NCI-H1048 (cell line): ENCODE data around the gene UQCR10.
"Not testable (repeated sequence)": the region's sequence is repeated elsewhere in the genome, so short reads cannot be mapped to it uniquely, and the experiment has no call there.

Experiments used
- DNase-seq: peaks from one replicate; lab custom pipeline; 2025; lab: John Stamatoyannopoulos, UW

Gene UQCR10

DNA sequence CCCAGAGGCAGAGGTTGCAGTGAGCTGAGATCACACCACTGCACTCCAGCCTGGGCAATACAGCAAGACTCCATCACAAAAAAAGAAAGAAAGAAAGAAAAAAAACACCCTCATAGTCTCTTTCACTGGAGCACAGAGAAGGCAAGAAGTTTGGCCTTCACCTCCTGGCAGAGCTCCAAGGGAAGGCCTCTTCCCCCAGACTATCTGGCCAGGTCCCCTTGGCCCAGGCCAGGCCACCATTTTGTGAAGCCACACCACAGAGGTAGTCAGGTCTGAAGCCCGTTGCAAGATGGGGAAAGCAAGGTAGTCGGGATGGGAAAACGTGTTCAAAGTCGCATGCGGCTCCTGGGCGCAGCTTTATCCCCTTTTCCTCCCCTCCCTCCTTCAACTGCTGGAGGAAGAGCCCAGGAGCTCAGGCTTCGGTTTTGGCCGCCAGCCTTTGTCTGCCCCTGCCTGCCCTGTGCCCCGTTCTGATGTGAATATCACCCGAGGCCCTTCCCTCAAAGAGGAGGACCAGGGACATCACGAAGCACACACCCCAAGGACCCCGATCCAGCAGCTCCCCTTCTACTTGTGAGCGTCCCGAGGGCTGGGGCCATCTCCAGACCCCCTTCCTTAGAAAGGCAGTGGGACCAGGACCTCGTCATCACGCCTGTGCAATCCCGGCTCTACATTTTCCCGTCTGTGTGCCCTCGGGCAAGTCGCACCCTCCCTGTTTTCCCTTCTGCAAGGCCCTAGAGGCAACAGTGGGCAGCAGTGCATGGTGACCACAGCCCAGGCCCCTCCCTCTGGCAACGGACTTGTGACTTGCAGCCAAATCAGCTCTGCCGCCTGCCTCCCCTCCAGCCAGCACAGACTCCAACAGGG lies 29.7 kb upstream of the UQCR10 start:
- no peak for DNase-seq

DNA sequence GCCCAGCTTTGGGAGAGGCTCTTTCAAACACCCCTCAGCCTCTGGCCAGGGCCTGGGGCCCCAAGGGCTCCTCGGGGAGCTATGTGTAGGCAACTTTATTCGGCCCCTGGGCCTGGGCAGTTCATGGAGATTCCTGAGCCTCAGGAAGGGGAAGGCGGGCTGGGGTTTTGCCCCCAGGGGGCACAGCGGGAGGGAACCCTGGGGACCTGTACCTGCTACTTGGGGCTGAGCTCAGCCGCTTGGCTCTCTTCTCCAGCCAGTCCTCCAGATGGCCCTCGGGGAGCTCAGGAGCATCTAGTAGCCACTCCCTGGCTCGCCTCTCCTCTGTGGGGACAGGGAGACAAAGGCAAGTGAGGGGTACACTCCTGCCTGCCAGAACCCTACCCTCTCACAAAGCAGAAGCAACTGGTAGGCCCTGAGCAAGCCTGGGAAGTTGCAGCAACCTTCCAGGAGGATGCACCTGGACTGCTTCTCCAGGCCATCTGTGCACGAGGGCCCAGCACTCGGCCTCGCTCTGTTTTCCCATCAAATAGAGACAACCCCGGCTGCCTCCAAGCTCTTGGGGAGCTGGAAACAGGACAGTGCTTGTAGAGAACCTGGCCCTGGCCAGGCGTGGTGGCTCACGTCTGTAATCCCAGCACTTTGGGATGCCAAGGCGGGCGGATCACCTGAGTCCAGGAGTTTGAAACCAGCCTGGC lies 28.9 kb upstream of the UQCR10 start:
- DNase-seq = no peak

DNA sequence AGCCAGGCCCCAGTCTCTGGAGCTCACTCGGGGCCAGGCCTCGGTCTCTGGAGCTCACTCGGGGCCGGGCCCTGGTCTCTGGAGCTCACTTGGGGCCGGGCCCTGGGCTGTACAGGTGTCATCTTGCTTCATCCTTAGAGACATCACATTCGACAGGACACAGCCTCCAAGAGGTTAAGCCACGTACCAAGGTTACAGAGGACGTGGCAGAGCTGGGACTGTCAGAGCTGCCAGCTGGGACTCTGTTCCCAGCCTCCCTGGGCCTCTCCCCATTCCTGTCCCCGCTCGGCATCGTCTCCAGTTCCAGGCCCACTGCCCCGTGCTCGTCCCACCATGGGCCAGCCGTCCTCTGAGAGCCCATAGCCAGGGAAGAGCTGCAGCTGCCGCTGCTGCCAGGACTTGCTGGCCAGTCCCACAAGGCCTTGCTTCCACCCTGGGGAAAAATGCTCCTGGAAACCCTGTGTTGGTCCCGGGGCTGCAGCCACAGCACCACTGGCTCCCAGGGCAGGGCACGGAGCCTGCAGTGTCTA lies 27.8 kb upstream of the UQCR10 start:
- no peak for DNase-seq

- no peak for DNase-seq
Observed at GRCh38 chr22:29740216-29740615, 27.0 kb upstream of the UQCR10 start.

DNA sequence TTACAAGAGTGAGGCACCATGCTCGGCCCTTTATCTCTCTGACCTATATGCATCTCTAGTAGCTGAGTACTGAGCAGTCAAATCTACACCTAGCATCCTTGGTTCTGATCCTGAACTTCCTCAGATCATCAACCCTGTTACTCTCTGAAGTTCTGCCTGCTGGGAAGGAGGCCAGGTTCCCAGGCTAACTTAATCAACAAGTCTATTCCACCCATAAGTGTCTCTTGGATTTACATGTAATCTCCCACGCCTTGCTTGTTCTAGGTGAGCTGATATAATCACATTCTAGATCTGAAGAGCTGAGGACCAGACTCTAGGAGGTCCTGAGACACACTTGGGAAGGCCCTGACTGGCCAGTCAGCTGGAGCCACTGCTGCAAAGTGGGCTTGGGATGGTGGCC lies 25.2 kb upstream of the UQCR10 start:
- DNase-seq = no peak

- DNase-seq = no peak
Observed at GRCh38 chr22:29742326-29742725, 24.8 kb upstream of the UQCR10 start.

- DNase-seq = no peak
Observed at GRCh38 chr22:29744902-29745301, 22.3 kb upstream of the UQCR10 start.

GRCh38 chr22:29747832-29748231 lies 19.3 kb upstream of the UQCR10 start:
- DNase-seq = no peak

- DNase-seq = no peak
Observed at GRCh38 chr22:29748248-29748893, 18.8 kb upstream of the UQCR10 start.

DNA sequence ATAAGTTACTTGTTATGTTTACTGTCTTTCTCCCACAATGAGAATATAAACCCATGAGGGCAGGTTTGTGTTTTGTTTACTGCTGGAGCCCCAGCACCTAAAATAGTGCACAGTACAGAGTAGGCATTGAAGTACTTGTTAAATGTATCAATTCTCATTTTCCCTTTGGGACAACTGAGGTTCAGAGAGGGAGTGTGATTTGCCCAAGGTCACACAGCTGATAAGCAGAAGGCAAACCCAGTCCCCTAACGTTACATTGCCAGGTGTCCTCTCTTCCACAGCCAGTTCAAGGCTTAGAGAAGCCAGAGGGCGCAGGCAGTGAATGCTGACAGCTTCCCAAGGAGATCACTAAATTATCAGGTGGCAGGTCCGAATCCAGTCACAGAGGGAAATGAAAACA lies 17.1 kb upstream of the UQCR10 start:
- DNase-seq = no peak

DNA sequence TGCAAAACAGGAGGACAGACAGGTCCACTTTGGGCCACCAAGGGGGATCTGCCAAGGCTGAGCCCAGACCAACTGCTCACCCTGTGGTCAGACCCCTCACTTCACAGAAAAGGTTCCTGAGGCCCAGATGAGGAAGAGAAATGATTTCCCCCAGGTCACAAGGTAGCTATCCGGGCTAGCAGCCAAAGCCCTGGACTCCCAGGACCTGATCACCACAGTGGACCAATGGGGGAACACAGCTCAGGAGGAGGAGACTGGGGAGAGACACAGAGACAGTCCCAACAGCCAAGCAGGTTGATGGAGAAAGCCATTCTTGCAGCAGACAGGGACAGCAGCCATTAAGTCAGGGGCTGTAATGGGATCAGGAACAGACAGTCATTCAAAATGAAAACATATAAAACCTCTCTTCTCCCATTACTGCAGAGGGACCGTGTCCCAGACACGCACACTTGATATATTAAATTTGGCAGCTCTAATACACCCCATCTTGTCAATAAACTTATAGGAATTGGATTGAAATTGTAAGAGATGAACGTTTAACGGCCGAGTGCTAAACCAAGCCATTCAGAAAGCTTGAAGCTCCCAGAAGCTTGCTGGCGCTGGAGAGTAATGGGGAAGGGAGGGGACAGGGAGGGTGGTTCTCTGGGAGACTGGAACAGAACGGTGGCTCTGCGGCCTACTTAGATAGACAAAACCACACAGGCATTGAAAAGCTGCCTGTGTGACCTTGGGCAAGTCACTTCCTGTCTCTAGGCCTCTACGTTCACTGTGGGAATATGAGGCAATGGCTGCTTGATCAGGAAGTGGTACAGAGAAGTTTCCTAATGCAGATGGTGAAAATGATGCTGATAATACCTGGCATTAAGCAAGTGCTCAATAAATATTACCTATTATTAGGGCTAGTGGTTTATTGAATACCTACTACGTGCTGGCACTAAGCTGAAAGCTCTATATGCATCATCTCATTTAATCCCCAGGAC lies 16.3 kb upstream of the UQCR10 start:
- DNase-seq = no peak

DNA sequence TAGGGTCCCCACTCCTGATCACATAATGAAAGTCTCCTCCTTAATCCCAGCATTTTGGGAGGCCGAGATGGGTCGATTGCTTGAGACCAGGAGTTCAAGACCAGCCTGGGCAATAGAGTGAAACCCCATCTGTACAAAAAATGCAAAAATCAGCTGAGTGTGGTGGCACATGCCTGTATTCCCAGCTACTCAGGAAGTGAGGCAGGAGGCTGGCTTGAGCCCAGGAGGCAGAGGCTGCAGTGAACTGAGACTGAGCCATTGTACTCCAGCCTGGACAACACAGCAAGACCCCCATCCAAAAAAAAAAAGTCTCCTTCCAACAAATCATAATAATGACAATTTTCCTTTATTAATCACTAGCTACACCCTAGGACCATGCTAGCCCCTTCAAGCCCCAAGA lies 15.5 kb upstream of the UQCR10 start:
- no peak for DNase-seq

- no peak for DNase-seq
Observed at GRCh38 chr22:29753808-29754657, 13.1 kb upstream of the UQCR10 start.

DNA sequence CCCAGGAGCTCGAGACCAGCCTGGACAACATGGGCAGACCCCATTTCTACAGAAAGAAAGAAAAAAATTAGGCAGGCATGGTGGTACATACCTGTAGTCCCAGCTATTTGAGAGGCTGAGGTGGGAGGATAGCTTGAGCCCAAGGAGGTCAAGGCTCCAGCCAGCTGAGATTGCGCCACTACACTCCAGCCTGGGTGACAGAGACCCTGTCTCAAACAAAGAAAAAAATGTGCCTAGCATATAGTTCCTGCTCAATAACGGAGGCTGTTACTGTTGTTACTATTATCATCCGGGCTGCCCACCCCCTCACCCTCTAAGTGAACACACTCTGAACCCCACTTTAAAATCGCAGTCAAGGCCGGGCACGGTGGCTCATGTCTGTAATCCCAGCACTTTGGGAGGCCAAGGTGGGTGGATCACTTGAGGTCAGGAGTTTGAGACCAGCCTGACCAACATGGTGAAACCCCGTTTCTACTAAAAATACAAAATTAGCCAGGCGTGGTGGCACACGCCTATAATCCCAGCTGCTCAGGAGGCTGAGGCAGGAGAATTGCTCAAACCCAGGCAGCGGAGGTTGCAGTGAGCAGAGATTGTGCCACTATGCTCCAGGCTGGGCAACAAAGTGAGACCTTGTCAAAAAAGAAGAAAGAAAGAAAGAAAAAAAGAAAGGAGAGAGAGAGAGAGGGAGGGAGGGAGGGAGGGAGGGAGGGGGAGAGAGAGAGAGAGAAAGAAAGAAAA lies 12.3 kb upstream of the UQCR10 start:
- not testable (repeated sequence) for DNase-seq

GRCh38 chr22:29755889-29756288 lies 11.3 kb upstream of the UQCR10 start:
- no peak for DNase-seq

GRCh38 chr22:29756341-29756740 lies 10.8 kb upstream of the UQCR10 start:
- DNase-seq = no peak

DNA sequence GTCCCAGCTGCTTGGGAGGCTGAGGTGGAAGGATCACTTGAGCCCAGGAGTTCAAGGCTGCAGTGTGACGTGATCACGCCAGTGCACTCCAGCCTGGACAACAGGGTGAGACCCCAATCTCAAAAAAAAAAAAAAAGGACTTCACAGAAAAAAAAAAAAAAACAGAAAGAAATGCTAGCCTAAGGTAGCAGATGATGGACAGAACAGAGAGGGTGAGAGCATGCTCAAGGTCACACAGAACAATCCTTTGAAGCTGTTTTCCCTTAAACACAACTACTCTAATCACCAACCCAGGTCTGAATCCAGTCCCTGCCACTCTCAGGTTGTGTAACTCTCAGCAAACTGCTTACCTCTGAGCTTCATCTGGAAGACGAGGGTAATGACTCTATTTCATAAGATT lies 10.1 kb upstream of the UQCR10 start:
- DNase-seq = no peak

DNA sequence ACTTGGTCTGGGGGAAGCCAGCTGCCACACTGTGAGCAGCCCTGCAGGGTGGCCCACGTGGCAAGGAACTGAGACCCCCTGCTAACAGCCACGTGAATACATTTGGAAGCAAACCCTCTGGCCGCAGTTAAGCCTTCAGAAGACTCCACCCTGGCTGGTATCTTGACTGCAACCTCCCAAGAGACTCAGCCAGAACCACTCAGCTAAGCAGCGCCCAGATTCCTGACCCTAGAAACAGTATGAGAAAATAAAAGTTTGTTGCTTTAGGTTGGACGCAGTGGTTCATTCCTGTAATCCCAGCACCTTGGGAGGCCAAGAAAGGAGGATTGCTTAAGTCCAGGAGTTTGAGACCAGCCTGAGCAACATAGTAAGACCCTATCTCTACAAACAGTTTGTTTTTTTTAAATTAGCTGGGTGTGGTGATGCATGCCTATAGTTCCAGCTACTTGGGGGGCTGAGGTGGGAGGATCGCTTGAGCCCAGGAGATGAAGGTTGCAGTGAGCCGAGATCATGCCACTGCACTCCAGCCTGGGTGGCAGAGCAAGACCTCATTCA lies 9.0 kb upstream of the UQCR10 start:
- no peak for DNase-seq

DNA sequence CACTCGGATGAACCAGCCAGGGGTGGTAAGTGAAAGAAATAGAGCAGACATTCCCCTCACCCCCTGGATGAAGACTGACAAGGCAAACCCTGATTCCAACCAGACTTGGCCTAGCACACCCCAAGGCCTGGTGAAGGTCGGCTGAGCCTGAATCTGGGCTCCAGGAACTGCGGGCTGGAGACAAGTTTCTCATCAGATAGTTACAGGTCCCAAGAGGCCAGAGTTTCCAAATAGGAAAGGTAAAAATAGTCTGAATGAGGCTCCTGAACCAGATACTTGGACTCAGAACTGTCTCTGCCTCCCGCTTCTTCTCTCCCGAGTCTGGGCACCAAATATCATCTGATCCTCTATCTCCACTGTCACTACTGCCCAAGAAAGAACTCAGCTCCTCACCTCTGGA lies 8.2 kb upstream of the UQCR10 start:
- no peak for DNase-seq

GRCh38 chr22:29762263-29762662 lies 4.9 kb upstream of the UQCR10 start:
- no peak for DNase-seq
